CD14-positive monocyte (primary cell): ENCODE results near the gene OR4K14. TPM values are rescaled to one million over a fixed set of nuclear protein-coding genes. Genes with fewer than 3 reads are reported as not detected.

ENCODE experiments used
- DNase-seq, 3 donors: peaks; one replicate each; pipeline ENCODE4 v3.0.0-alpha.2; 2011 to 2022
- H2AFZ ChIP-seq: 2 replicates; pipeline ENCODE4 v1.6.0; 2012; ENCODE audit warnings: mild to moderate bottlenecking, low read depth, low read length, inconsistent platforms; ENCODE audit not compliant: insufficient read depth, poor library complexity, severe bottlenecking
- H3K27ac ChIP-seq, 2 donors: 1 replicate in 1 of 2; 2 replicates in 1 of 2; pipeline ENCODE4 v1.5.1; 2012 to 2013; ENCODE audit warnings: low read length in 2 of 2, control low read depth in 1 of 2, inconsistent platforms in 1 of 2, low read depth in 1 of 2, mild to moderate bottlenecking in 1 of 2
- H3K27me3 ChIP-seq, 2 donors: one replicate each; pipeline versions ENCODE4 v1.6.0 to v1.6.1; 2011 to 2013; ENCODE audit warnings: low read length in 2 of 2; ENCODE audit not compliant: control insufficient read depth in 2 of 2, insufficient read depth in 2 of 2
- H3K36me3 ChIP-seq, 2 donors: replicated peaks in 1 of 2; 1 replicate in 1 of 2; 2 replicates in 1 of 2; pipeline versions ENCODE4 v1.5.1 to v1.6.1; 2012 to 2013; ENCODE audit warnings: low read length in 2 of 2, control low read depth in 1 of 2, inconsistent platforms in 1 of 2, mild to moderate bottlenecking in 1 of 2; ENCODE audit not compliant: insufficient read depth in 2 of 2, control insufficient read depth in 1 of 2
- H3K4me1 ChIP-seq, 2 donors: 1 replicate in 1 of 2; 2 replicates in 1 of 2; pipeline versions ENCODE4 v1.5.1 to v1.6.1; 2012 to 2013; ENCODE audit warnings: low read length in 2 of 2, control low read depth in 1 of 2, inconsistent platforms in 1 of 2, mild to moderate bottlenecking in 1 of 2, moderate library complexity in 1 of 2; ENCODE audit not compliant: insufficient read depth in 2 of 2, control insufficient read depth in 1 of 2
- H3K4me2 ChIP-seq: replicated peaks from 2 replicates; pipeline ENCODE3; 2012; ENCODE audit warnings: low read length, moderate library complexity, mild to moderate bottlenecking; ENCODE audit not compliant: poor library complexity, severe bottlenecking; ENCODE audit errors: extremely low read depth
- H3K4me3 ChIP-seq, 3 experiments: fragments of 200-600 bp in 1 of 3; sonication (generic) in 1 of 3; replicated peaks in 1 of 3; 1 replicate in 2 of 3; 2 replicates in 1 of 3; pipeline ENCODE4 v1.5.1; 2011 to 2013; ENCODE audit warnings: low read length in 3 of 3, mild to moderate bottlenecking in 3 of 3, control low read depth in 2 of 3, low read depth in 2 of 3, inconsistent platforms in 1 of 3, moderate library complexity in 1 of 3
- H3K79me2 ChIP-seq: 2 replicates; pipeline ENCODE4 v1.6.0; 2012; ENCODE audit warnings: mild to moderate bottlenecking, control low read depth, inconsistent platforms, low read length, moderate library complexity; ENCODE audit not compliant: insufficient read depth
- H3K9ac ChIP-seq: 2 replicates; pipeline ENCODE4 v1.6.0; 2017; ENCODE audit warnings: low read length, mild to moderate bottlenecking; ENCODE audit not compliant: insufficient read depth, poor library complexity, severe bottlenecking
- H3K9me3 ChIP-seq, 2 donors: replicated peaks in 1 of 2; 1 replicate in 1 of 2; 2 replicates in 1 of 2; pipeline versions ENCODE4 v1.5.1 to v1.6.1; 2012 to 2013; ENCODE audit warnings: low read length in 2 of 2, control low read depth in 1 of 2; ENCODE audit not compliant: control insufficient read depth in 1 of 2, insufficient read depth in 1 of 2
- H4K20me1 ChIP-seq: 2 replicates; pipeline ENCODE4 v1.6.0; 2012; ENCODE audit warnings: mild to moderate bottlenecking, low read length, control low read depth, moderate library complexity; ENCODE audit not compliant: insufficient read depth
- H3K27ac Mint-ChIP-seq, 7 donors: one replicate each; pipeline ENCODE4 v1.8.0; 2020; ENCODE audit warnings: mild to moderate bottlenecking in 7 of 7, mixed read lengths in 7 of 7, moderate library complexity in 6 of 7, inconsistent platforms in 2 of 7
- H3K27me3 Mint-ChIP-seq, 3 donors: one replicate each; pipeline ENCODE4 v1.8.0; 2021 to 2022; ENCODE audit warnings: low read depth in 3 of 3, mild to moderate bottlenecking in 3 of 3, mixed read lengths in 3 of 3, moderate library complexity in 3 of 3, inconsistent platforms in 1 of 3
- H3K36me3 Mint-ChIP-seq, 2 donors: one replicate each; pipeline ENCODE4 v1.8.0; 2020; ENCODE audit warnings: mixed read lengths in 2 of 2, inconsistent platforms in 1 of 2, mild to moderate bottlenecking in 1 of 2
- H3K4me1 Mint-ChIP-seq: one replicate; pipeline ENCODE4 v1.8.0; 2020; ENCODE audit warnings: mild to moderate bottlenecking, mixed read lengths
- H3K4me3 Mint-ChIP-seq, 2 donors: one replicate each; pipeline ENCODE4 v1.8.0; 2020; ENCODE audit warnings: mild to moderate bottlenecking in 2 of 2, mixed read lengths in 2 of 2, moderate library complexity in 1 of 2
- H3K9me3 Mint-ChIP-seq, 7 donors: one replicate each; pipeline ENCODE4 v1.8.0; 2020 to 2022; ENCODE audit warnings: mixed read lengths in 7 of 7, mild to moderate bottlenecking in 6 of 7, moderate library complexity in 6 of 7, inconsistent platforms in 2 of 7
- WGBS: methylation state at CpG from one replicate; pipeline ENCODE4 v1.1.5; 2013; ENCODE audit warnings: missing lambda C conversion rate; ENCODE audit not compliant: insufficient coverage; 5-methylcytosine and 5-hydroxymethylcytosine counted together
- intact Hi-C, 2 donors: fragments of 100-400 bp; cut with micrococcal nuclease; formaldehyde crosslinking; loops; one replicate each; pipeline versions ENCODE4 v1.15.0 to v1.15.1; 2023
- polyA plus RNA-seq, 3 donors: library from polyadenylated mRNA; depleted of rRNA in 1 of 3; unstranded in 2 of 3; stranded (reverse) in 1 of 3; fragments of 300-500 nt in 2 of 3; fragments of >200 nt in 1 of 3; fragmentation: Illumina TruSeq in 2 of 3; gene quantifications; 1 replicate in 2 of 3; 2 replicates in 1 of 3; pipeline ENCODE4 v1.2.3, GENCODE V29; 2012 to 2021
- TF ChIP-seq, protein P1 (sequence below): fragments of 200-600 bp; IDR thresholded peaks from one replicate; pipeline ENCODE4 v1.8.0; 2022; ENCODE audit warnings: antibody characterized with exemption, mild to moderate bottlenecking

The OR4K14 gene
- polyA plus RNA-seq, 3 donors = not detected

DNA sequence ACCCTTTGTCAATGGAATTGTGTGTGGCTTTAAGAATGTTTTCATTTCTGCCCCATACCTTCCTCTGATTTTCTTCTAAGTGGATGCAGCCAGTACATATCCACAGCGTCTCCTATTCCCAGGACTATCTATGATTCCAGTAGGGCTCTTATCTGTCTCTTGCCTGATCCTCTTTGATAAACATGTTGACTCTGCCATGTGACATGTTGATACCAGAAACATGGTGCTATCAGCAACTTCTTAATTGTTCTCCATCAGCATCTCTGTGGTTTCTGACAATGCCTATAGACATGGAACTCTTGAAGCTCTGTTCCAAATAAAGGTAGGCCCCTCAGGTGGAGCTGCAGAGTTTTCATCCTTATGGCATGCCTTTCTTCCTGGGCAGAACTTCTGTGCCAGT, 29.1 kb upstream of the OR4K14 start:
- 88% methylated on average over 1 of the region's 1 CpG for WGBS
- peaks cover 1 to 4% (median 1%) of the 10 kb centered on the region in 3 donors for H3K27me3 Mint-ChIP-seq
- H3K4me1 Mint-ChIP-seq = no peaks in the 10 kb centered on the region
- TF ChIP-seq, protein P1, sequence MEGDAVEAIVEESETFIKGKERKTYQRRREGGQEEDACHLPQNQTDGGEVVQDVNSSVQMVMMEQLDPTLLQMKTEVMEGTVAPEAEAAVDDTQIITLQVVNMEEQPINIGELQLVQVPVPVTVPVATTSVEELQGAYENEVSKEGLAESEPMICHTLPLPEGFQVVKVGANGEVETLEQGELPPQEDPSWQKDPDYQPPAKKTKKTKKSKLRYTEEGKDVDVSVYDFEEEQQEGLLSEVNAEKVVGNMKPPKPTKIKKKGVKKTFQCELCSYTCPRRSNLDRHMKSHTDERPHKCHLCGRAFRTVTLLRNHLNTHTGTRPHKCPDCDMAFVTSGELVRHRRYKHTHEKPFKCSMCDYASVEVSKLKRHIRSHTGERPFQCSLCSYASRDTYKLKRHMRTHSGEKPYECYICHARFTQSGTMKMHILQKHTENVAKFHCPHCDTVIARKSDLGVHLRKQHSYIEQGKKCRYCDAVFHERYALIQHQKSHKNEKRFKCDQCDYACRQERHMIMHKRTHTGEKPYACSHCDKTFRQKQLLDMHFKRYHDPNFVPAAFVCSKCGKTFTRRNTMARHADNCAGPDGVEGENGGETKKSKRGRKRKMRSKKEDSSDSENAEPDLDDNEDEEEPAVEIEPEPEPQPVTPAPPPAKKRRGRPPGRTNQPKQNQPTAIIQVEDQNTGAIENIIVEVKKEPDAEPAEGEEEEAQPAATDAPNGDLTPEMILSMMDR = no peak
- no peaks in the 10 kb centered on the region for H4K20me1 ChIP-seq
- H3K9me3 ChIP-seq = no peaks in the 10 kb centered on the region
- H3K27ac Mint-ChIP-seq = no peak overlapping the region
- DNase-seq = no peak
- intact Hi-C loops = no loop called here
- H2AFZ ChIP-seq = no peak overlapping the region
- H3K79me2 ChIP-seq = no peaks in the 10 kb centered on the region
- no peaks in the 10 kb centered on the region for H3K4me1 ChIP-seq
- peaks cover 0 to 4% (median 0%) of the 10 kb centered on the region in 7 donors for H3K9me3 Mint-ChIP-seq
- H3K4me3 Mint-ChIP-seq = no peak overlapping the region
- H3K36me3 Mint-ChIP-seq = no peaks in the 10 kb centered on the region
- H3K4me3 ChIP-seq = no peak overlapping the region
- no peaks in the 10 kb centered on the region for H3K36me3 ChIP-seq
- no peaks in the 10 kb centered on the region for H3K27me3 ChIP-seq
- H3K9ac ChIP-seq = no peak overlapping the region
- no peak overlapping the region for H3K27ac ChIP-seq
- no peak overlapping the region for H3K4me2 ChIP-seq

DNA sequence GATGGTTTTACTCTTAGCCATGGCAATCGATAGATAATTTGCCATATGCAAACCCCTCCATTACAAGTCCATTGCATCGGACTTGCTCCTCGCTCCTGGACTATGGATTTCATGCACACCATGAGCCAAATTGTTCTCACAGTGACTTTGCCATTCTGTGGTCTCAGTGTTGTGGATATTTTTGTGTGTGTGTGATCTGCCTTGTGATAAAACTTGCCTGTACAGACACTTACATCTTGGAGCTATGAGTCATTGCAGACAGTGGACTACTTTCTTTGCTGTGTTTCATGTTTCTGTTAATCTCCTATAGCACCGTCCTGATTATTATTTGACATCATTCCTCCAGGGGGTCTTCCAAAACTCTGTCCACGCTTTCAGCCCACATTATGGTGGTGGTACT, 25.1 kb upstream of the OR4K14 start:
- intact Hi-C loops = no loop called here
- Histone ChIP-seq H3K9me3 (peaks cover 0 to 3% of the 10 kb centered on the region in 2 donors), H3K27ac (no peak overlapping the region), H4K20me1 (no peaks in the 10 kb centered on the region), H2AFZ (no peak overlapping the region), H3K79me2 (no peaks in the 10 kb centered on the region), H3K4me2 (no peak overlapping the region), H3K4me3 (no peak overlapping the region), H3K9ac (no peak overlapping the region), H3K36me3 (no peaks in the 10 kb centered on the region), H3K4me1 (no peaks in the 10 kb centered on the region), H3K27me3 (no peaks in the 10 kb centered on the region)
- Mint-ChIP-seq H3K27me3 (peaks cover 0 to 2% (median 1%) of the 10 kb centered on the region in 3 donors), H3K4me1 (no peaks in the 10 kb centered on the region), H3K27ac (no peak overlapping the region), H3K4me3 (no peak overlapping the region), H3K36me3 (no peaks in the 10 kb centered on the region), H3K9me3 (peaks cover 4 to 10% (median 5%) of the 10 kb centered on the region in 7 donors)
- TF ChIP-seq, protein P1 = no peak
- DNase-seq = no peak
- WGBS = no CpG with 5 or more reads among the region's 5 CpGs
